A549 (cell line): ENCODE data around the gene CCDC47. TPM values are rescaled to one million over a fixed set of nuclear protein-coding genes. Genes with fewer than 3 reads are reported as not detected.

Experiments used
- ATAC-seq, 2 experiments: fragments of 200-7000 bp in 1 of 2; fragments of >200 bp in 1 of 2; cut with Nextera tagmentation in 1 of 2; cut with Tn5 transposase in 1 of 2; 3 replicates each; pipeline versions ENCODE4 v1.8.0 to v1.9.1; 2018 to 2020; ENCODE audit warnings: mild to moderate bottlenecking in 1 of 2, moderate library complexity in 1 of 2
- CTCF ChIA-PET: fragments of 300-600 bp; sonication (Branson Sonifier 250); formaldehyde crosslinking; extraction: SDS; loops from one replicate; lab custom pipeline; 2021; ENCODE audit warnings: antibody characterized with exemption, inconsistent platforms; lab: Yijun Ruan, JAX
- POLR2A ChIA-PET: fragments of 350-600 bp; formaldehyde crosslinking; extraction: SDS; loops from one replicate; lab custom pipeline; 2021; ENCODE audit warnings: antibody characterized with exemption, inconsistent platforms; lab: Yijun Ruan, JAX
- DNase-seq, 2 experiments: peaks; one replicate each; pipeline versions ENCODE4 v3.0.0 to v3.0.0-alpha.2; 2011 to 2016; ENCODE audit warnings: low read depth in 1 of 2, low spot score in 1 of 2
- FAIRE-seq: peaks from 2 replicates; lab custom pipeline; 2011; peaks lifted over from hg19 to GRCh38; lab: Jason Lieb, UNC
- H3K27ac ChIP-seq, 2 experiments: fragments of >200 bp; sonication (Bioruptor Twin); formaldehyde crosslinking; 3 replicates each; pipeline ENCODE4 v1.5.1; 2016 to 2017
- H3K4me1 ChIP-seq: fragments of >200 bp; sonication (Bioruptor Twin); formaldehyde crosslinking; 3 replicates; pipeline ENCODE4 v1.6.1; 2016
- H3K4me2 ChIP-seq: fragments of >200 bp; sonication (Bioruptor Twin); formaldehyde crosslinking; 3 replicates; pipeline ENCODE4 v1.6.1; 2016
- H3K4me3 ChIP-seq: fragments of >200 bp; sonication (Bioruptor Twin); formaldehyde crosslinking; 3 replicates; pipeline ENCODE4 v1.5.1; 2016
- H3K9me3 ChIP-seq: fragments of >200 bp; sonication (Bioruptor Twin); formaldehyde crosslinking; 3 replicates; pipeline ENCODE4 v1.6.1; 2016
- CBX2 ChIP-seq: fragments of 200-600 bp; sonication (generic); IDR thresholded peaks from 2 replicates; pipeline ENCODE4 v1.6.1; 2016; ENCODE audit warnings: low read depth, mild to moderate bottlenecking, borderline replicate concordance
- FOSB ChIP-seq: fragments of 250-450 bp; sonication (Bioruptor Pico); IDR thresholded peaks from 2 replicates; pipeline ENCODE4 v1.5.0; 2020; ENCODE audit warnings: mild to moderate bottlenecking, moderate library complexity
- FOSL2 ChIP-seq, 2 experiments: fragments of 450-650 bp in 1 of 2; fragments of >200 bp in 1 of 2; sonication (Bioruptor Twin) in 1 of 2; formaldehyde crosslinking; IDR thresholded peaks; 2 replicates each; pipeline versions ENCODE4 v1.5.0 to v1.6.1; 2016 to 2020; ENCODE audit warnings: mild to moderate bottlenecking in 1 of 2, moderate library complexity in 1 of 2
- GATA3 ChIP-seq: IDR thresholded peaks from 2 replicates; pipeline ENCODE4 v1.6.1; 2012; ENCODE audit warnings: borderline replicate concordance
- HOXA7 ChIP-seq: fragments of 250-450 bp; sonication (Bioruptor Pico); IDR thresholded peaks from 2 replicates; pipeline ENCODE4 v1.5.0; 2020; ENCODE audit warnings: mild to moderate bottlenecking, moderate library complexity
- MAFK ChIP-seq: fragments of 450-650 bp; IDR thresholded peaks from 2 replicates; pipeline ENCODE4 v1.6.1; 2014; ENCODE audit not compliant: partially characterized antibody
- NFE2L2 ChIP-seq: fragments of 150-350 bp; conservative IDR thresholded peaks from 2 replicates; pipeline ENCODE4 v1.6.1; 2014; ENCODE audit warnings: low read length
- NR3C1 ChIP-seq: fragments of >200 bp; sonication (Bioruptor Twin); formaldehyde crosslinking; IDR thresholded peaks from 3 replicates; pipeline ENCODE4 v1.6.1; 2017
- PHF8 ChIP-seq: fragments of 200-600 bp; sonication (generic); IDR thresholded peaks from 2 replicates; pipeline ENCODE4 v1.6.1; 2016; ENCODE audit warnings: low read depth, mild to moderate bottlenecking, antibody characterized with exemption, moderate library complexity, borderline replicate concordance
- POLR2AphosphoS2 ChIP-seq: conservative IDR thresholded peaks from 2 replicates; pipeline ENCODE4 v1.6.1; 2012; ENCODE audit warnings: low read length, improper control_type of control experiment, inconsistent platforms
- RAD21 ChIP-seq, 2 experiments: fragments of >200 bp in 1 of 2; sonication (Bioruptor Twin) in 1 of 2; formaldehyde crosslinking in 1 of 2; IDR thresholded peaks in 1 of 2; conservative IDR thresholded peaks in 1 of 2; 2 replicates in 1 of 2; 3 replicates in 1 of 2; pipeline ENCODE4 v1.6.1; 2012 to 2018; ENCODE audit warnings: inconsistent platforms in 1 of 2
- RARB ChIP-seq: fragments of 250-450 bp; sonication (Bioruptor Pico); IDR thresholded peaks from 2 replicates; pipeline ENCODE4 v1.8.0; 2021; ENCODE audit warnings: mild to moderate bottlenecking, moderate library complexity
- RNF2 ChIP-seq: fragments of 200-600 bp; sonication (generic); IDR thresholded peaks from 2 replicates; pipeline ENCODE4 v1.6.1; 2016; ENCODE audit warnings: low read depth, mild to moderate bottlenecking, antibody characterized with exemption, moderate library complexity, borderline replicate concordance
- ZSCAN20 ChIP-seq: fragments of 250-450 bp; sonication (Bioruptor Pico); IDR thresholded peaks from 2 replicates; pipeline ENCODE4 v1.8.0; 2022; ENCODE audit warnings: mild to moderate bottlenecking, moderate library complexity
- WGBS: methylation state at CpG from one replicate; pipeline ENCODE4 v1.1.6; 2017; ENCODE audit errors: missing lambda C conversion rate; 5-methylcytosine and 5-hydroxymethylcytosine counted together
- polyA plus RNA-seq, 4 experiments: library from polyadenylated mRNA; depleted of rRNA in 3 of 4; stranded (reverse); fragments of >200 nt; fragmentation: RNase III in 1 of 4; extraction: RNeasy Plus Mini Kit Qiagen cat#74134 plus additional on column Dnase treatment in 1 of 4; gene quantifications; 2 replicates in 3 of 4; 3 replicates in 1 of 4; pipeline ENCODE4 v1.2.3, GENCODE V29; 2011 to 2017
- TF ChIP-seq, protein P1 (sequence below): fragments of >200 bp; sonication (Bioruptor Twin); formaldehyde crosslinking; IDR thresholded peaks from 2 replicates; pipeline ENCODE4 v1.6.1; 2016
- TF ChIP-seq, protein P2 (sequence below): fragments of 150-350 bp; IDR thresholded peaks from 2 replicates; pipeline ENCODE4 v1.6.1; 2014; ENCODE audit warnings: low read depth, mild to moderate bottlenecking, low read length
- TF ChIP-seq, protein P3 (sequence below): IDR thresholded peaks from 2 replicates; pipeline ENCODE4 v1.6.1; 2012

Gene CCDC47
- polyA plus RNA-seq, 2 of the 4 experiments (the other 2 are of a cell fraction): 141 to 163 TPM

DNA sequence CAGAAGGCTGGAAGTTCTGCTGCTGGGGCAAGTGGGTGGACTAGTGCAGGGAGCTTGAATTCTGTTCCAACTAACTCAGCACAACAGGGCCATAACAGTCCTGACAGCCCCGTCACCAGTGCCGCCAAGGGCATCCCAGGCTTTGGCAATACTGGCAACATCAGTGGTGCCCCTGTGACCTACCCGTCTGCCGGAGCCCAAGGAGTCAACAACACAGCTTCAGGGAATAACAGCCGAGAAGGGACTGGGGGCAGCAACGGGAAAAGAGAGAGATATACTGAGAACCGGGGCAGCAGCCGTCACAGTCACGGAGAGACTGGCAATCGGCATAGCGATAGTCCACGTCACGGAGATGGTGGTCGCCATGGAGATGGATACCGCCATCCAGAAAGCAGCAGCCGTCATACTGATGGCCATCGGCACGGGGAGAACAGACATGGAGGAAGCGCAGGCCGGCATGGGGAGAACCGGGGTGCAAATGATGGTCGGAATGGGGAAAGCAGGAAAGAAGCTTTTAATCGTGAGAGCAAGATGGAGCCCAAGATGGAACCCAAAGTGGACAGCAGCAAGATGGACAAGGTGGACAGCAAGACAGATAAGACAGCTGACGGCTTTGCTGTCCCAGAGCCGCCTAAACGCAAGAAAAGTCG is 44.5 kb upstream of the CCDC47 start:
- no peak for FAIRE-seq
- TF ChIP-seq FOSL2 (IDR thresholded peaks at IDR 0.05) (no peak), FOSL2 (CRISPR knock-in tag; IDR thresholded peaks at IDR 0.05) (no peak), RARB (no peak)
- TF ChIP-seq, all 56 proteins: peak for 0

DNA sequence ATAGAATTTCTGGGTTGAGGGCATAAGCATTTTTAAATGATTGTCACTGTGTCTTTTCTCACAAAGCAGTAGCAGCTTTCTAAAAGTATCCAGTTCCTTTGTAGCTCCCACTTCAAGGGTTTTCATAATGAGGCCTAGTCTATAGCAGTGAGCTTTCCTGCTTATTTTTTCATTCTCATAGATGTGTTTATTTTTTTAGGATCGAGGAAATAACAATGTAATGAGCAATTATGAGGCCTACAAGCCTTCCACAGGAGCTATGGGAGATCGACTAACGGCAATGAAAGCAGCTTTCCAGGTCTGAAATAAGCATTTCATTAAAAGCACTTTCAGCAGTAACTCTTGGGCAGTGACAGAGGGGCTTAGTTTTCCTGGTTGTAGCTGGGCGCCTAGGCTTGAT is 43.3 kb upstream of the CCDC47 start:
- Histone ChIP-seq H3K4me2 (no peak overlapping the region), H3K27ac (no peak overlapping the region), H3K9me3 (no peaks in the 10 kb centered on the region), H3K4me3 (no peak overlapping the region), H3K4me1 (peaks cover 24% of the 10 kb centered on the region)
- no peak for TF ChIP-seq NR3C1
- CTCF ChIA-PET: interaction anchor here (1.5 to 5.7 kb wide), 3 partner anchors 12 to 19 kb away, joined by 5 to 33 read pairs (median 27); partner anchors contain the start of genes FTSJ3 and PSMC5
- FAIRE-seq: no peak
- WGBS: 86% methylated on average over 4 of the region's 4 CpGs
- POLR2A ChIA-PET: interaction anchor here (1.0 kb wide), 2 partner anchors 10 to 43 kb away, joined by 3 read pairs; partner anchors contain the start of genes CCDC47 and PSMC5
- no peak for ATAC-seq
- no peak for DNase-seq

More for the DNA sequence above, 44.5 kb upstream of the CCDC47 start:
- Histone ChIP-seq H3K4me2 (peak overlapping the region; percentile 48; the same call in 2 of the 3 replicates), H3K9me3 (no peaks in the 10 kb centered on the region), H3K4me3 (no peak overlapping the region), H3K4me1 (peaks cover 24% of the 10 kb centered on the region), H3K27ac (no peak overlapping the region)
- POLR2A ChIA-PET: interaction anchor here (1.4 to 2.2 kb wide), 2 partner anchors 9 to 44 kb away, joined by 6 to 8 read pairs; partner anchors contain the start of genes CCDC47, DDX42, FTSJ3 and PSMC5
- DNase-seq (no peak), ATAC-seq (no peak)
- CTCF ChIA-PET: interaction anchor here (0.9 to 5.7 kb wide), 8 partner anchors 9 to 120 kb away, joined by 3 to 33 read pairs (median 4); partner anchors contain the start of genes CCDC47, DDX42, FTSJ3 and PSMC5
- WGBS: 97% methylated on average over 27 of the region's 27 CpGs

DNA sequence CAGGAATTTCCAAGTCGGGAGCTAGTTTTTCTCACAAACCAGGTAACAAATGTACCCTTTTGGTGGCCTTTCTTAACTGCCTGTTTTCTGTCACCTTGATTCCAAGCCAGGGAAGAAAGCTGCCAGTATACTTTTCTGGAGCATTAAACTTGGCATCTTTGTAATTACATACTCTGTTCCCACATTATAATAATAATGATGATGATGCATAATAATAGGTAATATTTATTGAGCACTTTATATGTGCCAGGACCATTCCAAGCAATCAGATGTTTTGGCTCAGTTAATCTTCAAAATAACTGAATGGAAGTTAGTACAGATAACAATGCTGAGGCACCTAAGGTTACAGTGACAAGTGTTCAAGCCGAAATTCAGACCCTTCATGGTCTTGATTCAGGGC is 42.7 kb upstream of the CCDC47 start:
- peaks cover 24% of the 10 kb centered on the region for H3K4me1 ChIP-seq
- H3K4me2 ChIP-seq: no peak overlapping the region
- H3K27ac ChIP-seq: no peak overlapping the region
- no peak overlapping the region for H3K4me3 ChIP-seq
- FAIRE-seq: no peak
- WGBS: 92% methylated on average over 2 of the region's 2 CpGs
- TF ChIP-seq CBX2: no peak
- peak; percentile 84 for TF ChIP-seq MAFK
- no peak for ATAC-seq
- H3K9me3 ChIP-seq: no peaks in the 10 kb centered on the region
- ChIA-PET CTCF (interaction anchor here (1.5 to 5.7 kb wide), 5 partner anchors 11 to 33 kb away, joined by 5 to 33 read pairs (median 8); partner anchors contain the start of genes FTSJ3 and PSMC5), POLR2A (interaction anchor here (1.0 kb wide), 2 partner anchors 11 to 43 kb away, joined by 3 read pairs; partner anchors contain the start of genes CCDC47 and PSMC5)
- DNase-seq: no peak

DNA sequence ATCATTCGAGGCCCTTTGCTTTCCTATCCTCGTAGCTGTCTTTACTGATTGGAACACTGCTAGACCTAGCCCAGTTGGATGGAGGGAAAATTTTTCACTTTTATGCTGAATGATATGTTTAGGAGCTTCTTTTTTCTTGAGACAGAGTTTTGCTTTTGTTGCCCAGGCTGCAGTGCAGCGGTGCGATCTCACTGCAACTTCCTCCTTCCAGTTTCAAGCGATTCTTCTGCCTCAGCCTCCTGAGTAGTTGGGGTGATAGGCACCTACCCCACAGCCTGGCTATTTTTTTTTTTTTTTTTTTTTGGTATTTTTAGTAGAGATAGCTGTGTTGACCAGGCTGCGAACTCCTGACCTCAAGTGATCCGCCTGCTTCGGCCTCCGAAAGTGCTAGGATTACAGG is 36.6 kb upstream of the CCDC47 start:
- WGBS: 92% methylated on average over 9 of the region's 9 CpGs
- no peak for FAIRE-seq
- Histone ChIP-seq H3K4me2 (no peak overlapping the region), H3K9me3 (no peaks in the 10 kb centered on the region), H3K4me3 (no peak overlapping the region), H3K4me1 (no peaks in the 10 kb centered on the region), H3K27ac (no peak overlapping the region)
- no peak for ATAC-seq
- DNase-seq: no peak
- TF ChIP-seq GATA3: no peak
- TF ChIP-seq PHF8: no peak
- no peak for TF ChIP-seq POLR2AphosphoS2
- no peak for TF ChIP-seq NFE2L2
- no peak for TF ChIP-seq FOSB (CRISPR knock-in tag)
- TF ChIP-seq, protein P1, sequence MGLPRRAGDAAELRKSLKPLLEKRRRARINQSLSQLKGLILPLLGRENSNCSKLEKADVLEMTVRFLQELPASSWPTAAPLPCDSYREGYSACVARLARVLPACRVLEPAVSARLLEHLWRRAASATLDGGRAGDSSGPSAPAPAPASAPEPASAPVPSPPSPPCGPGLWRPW: no peak
- TF ChIP-seq HOXA7: no peak
- TF ChIP-seq, protein P2, sequence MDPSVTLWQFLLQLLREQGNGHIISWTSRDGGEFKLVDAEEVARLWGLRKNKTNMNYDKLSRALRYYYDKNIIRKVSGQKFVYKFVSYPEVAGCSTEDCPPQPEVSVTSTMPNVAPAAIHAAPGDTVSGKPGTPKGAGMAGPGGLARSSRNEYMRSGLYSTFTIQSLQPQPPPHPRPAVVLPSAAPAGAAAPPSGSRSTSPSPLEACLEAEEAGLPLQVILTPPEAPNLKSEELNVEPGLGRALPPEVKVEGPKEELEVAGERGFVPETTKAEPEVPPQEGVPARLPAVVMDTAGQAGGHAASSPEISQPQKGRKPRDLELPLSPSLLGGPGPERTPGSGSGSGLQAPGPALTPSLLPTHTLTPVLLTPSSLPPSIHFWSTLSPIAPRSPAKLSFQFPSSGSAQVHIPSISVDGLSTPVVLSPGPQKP: no peak
- TF ChIP-seq RAD21 (conservative IDR thresholded peaks at IDR 0.05 in 1 of 2, IDR thresholded peaks at IDR 0.05 in 1 of 2): no peak
- TF ChIP-seq RNF2: no peak
- TF ChIP-seq, protein P3, sequence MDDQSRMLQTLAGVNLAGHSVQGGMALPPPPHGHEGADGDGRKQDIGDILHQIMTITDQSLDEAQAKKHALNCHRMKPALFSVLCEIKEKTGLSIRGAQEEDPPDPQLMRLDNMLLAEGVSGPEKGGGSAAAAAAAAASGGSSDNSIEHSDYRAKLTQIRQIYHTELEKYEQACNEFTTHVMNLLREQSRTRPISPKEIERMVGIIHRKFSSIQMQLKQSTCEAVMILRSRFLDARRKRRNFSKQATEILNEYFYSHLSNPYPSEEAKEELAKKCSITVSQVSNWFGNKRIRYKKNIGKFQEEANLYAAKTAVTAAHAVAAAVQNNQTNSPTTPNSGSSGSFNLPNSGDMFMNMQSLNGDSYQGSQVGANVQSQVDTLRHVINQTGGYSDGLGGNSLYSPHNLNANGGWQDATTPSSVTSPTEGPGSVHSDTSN: no peak
- no peak for TF ChIP-seq ZSCAN20 (CRISPR knock-in tag)
- CTCF ChIA-PET: interaction anchor here (0.6 to 2.4 kb wide), 9 partner anchors 9 to 610 kb away, joined by 3 to 11 read pairs (median 5); partner anchors contain the start of gene LIMD2
- POLR2A ChIA-PET: interaction anchor here (0.5 to 2.6 kb wide), 2 partner anchors 34 to 36 kb away, joined by 3 to 8 read pairs; partner anchors contain the start of genes CCDC47 and DDX42
